Measurements from ENCODE around the gene FRG2B.
"Not testable (repeated sequence)": the region's sequence is repeated elsewhere in the genome, so short reads cannot be mapped to it uniquely, and the experiment has no call there.

Gene FRG2B

DNA sequence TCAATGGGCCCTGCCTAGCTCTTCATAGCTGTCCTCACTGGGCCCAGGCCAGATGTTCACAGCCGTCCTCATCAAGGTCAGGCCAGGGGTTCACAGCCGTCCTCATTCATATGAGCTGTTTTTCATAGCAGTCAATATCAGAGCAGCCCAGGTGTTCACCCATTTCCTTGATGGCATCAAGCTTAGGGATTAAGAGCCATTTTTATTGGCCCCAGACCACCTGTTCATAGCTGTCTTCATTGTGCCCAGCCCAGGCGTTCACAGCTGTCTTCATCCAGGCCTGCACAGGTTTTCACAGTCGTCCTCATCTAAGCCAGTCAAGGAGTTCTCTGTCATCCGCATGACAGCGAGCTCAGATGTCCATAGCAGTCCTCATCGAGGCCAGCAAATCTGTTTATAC is 9.4 kb downstream of the FRG2B start:
- Histone ChIP-seq H3K4me1 (ENCODE audit: control insufficient read depth, insufficient read depth, low read length) (no peaks in the 10 kb centered on the region), H3K9ac (ENCODE audit: low read length) (no peak overlapping the region), H3K27me3 (ENCODE audit: control insufficient read depth, insufficient read depth, low read length) (no peaks in the 10 kb centered on the region), H3K27ac (ENCODE audit: low read depth, low read length) (no peak overlapping the region), H3K4me3 (ENCODE audit: low read length) (no peak overlapping the region), H3K36me3 (ENCODE audit: control insufficient read depth, insufficient read depth, low read length) (no peaks in the 10 kb centered on the region)

- Histone ChIP-seq H3K27me3 (ENCODE audit: control insufficient read depth, insufficient read depth, low read length) (no peaks in the 10 kb centered on the region), H3K9ac (ENCODE audit: low read length) (no peak overlapping the region), H3K36me3 (ENCODE audit: control insufficient read depth, insufficient read depth, low read length) (no peaks in the 10 kb centered on the region), H3K27ac (ENCODE audit: low read depth, low read length) (no peak overlapping the region), H3K4me1 (ENCODE audit: control insufficient read depth, insufficient read depth, low read length) (no peaks in the 10 kb centered on the region), H3K4me3 (ENCODE audit: low read length) (no peak overlapping the region)
These were observed 10.0 kb downstream of the FRG2B start for GRCh38 chr10:133616371-133617130.

DNA sequence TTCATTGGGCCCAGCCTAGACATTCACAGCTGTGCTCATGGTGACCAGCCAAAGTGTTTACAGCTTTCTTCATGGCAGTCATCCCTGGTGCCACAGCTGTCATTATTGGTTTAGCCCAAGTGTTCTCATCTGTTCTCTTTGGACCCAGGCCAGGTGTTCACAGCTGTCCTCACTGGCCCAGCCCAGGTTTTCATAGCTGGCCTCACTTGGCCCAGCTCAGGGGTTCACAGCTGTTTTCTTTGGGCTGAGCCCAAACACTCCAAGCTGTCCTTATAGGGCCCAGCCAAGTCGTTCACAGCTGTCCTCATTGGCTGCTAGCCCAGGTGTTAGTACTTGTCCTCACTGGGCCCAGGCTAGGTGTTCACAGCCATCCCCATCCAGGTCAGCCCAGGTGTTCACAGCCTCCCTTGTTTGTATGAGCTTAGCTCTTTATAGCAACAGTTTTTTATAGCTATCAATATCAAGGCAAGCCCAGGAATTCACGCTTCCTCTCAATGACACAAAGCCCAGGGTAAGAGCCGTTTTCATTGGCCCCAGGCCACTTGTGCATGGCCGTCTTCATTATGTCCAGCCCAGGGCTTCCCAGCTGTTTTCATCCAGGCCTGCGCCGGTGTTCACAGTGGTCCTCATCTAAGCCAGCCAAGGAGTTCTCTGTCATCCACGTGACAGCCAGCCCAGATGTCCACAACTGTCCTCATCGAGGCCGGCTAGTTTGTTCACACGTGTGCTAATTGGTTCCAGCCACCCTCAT is 11.6 kb downstream of the FRG2B start:
- Histone ChIP-seq H3K4me3 (ENCODE audit: low read length) (no peak overlapping the region), H3K36me3 (ENCODE audit: control insufficient read depth, insufficient read depth, low read length) (no peaks in the 10 kb centered on the region), H3K9ac (ENCODE audit: low read length) (no peak overlapping the region), H3K27me3 (ENCODE audit: control insufficient read depth, insufficient read depth, low read length) (no peaks in the 10 kb centered on the region), H3K4me1 (ENCODE audit: control insufficient read depth, insufficient read depth, low read length) (no peaks in the 10 kb centered on the region), H3K27ac (ENCODE audit: low read depth, low read length) (no peak overlapping the region)

DNA sequence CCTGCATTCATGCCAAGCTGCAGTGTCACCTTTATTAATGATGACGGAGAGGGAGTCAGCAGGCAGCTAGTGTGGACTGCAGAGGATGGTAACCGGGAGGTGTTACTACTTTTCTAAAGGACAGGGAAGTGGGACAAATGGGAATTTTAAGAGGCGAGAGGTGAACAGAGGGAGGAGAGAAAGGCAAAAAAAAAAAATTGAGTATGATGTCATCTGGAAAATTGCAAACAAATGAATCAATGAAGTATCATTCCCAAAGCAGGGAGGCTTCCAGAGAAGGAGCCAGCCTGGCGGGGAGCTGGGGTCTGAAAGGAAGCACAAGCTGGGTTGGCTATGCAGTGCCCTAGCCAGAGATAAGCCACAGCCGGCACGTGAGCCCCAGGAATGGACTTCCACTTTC is 12.9 kb downstream of the FRG2B start:
- Histone ChIP-seq H3K4me1 (ENCODE audit: control insufficient read depth, insufficient read depth, low read length) (no peaks in the 10 kb centered on the region), H3K36me3 (ENCODE audit: control insufficient read depth, insufficient read depth, low read length) (no peaks in the 10 kb centered on the region), H3K9ac (ENCODE audit: low read length) (no peak overlapping the region), H3K4me3 (ENCODE audit: low read length) (no peak overlapping the region), H3K27me3 (ENCODE audit: control insufficient read depth, insufficient read depth, low read length) (no peaks in the 10 kb centered on the region), H3K27ac (ENCODE audit: low read depth, low read length) (no peak overlapping the region)

GRCh38 chr10:133611079-133611478 is 15.5 kb downstream of the FRG2B start:
- H3K27ac ChIP-seq (ENCODE audit: low read depth, low read length): no peak overlapping the region
- no peak overlapping the region for H3K4me3 ChIP-seq (ENCODE audit: low read length)
- no peaks in the 10 kb centered on the region for H3K36me3 ChIP-seq (ENCODE audit: control insufficient read depth, insufficient read depth, low read length)
- no peaks in the 10 kb centered on the region for H3K27me3 ChIP-seq (ENCODE audit: control insufficient read depth, insufficient read depth, low read length)
- no peak overlapping the region for H3K9ac ChIP-seq (ENCODE audit: low read length)
- no peaks in the 10 kb centered on the region for H3K4me1 ChIP-seq (ENCODE audit: control insufficient read depth, insufficient read depth, low read length)

DNA sequence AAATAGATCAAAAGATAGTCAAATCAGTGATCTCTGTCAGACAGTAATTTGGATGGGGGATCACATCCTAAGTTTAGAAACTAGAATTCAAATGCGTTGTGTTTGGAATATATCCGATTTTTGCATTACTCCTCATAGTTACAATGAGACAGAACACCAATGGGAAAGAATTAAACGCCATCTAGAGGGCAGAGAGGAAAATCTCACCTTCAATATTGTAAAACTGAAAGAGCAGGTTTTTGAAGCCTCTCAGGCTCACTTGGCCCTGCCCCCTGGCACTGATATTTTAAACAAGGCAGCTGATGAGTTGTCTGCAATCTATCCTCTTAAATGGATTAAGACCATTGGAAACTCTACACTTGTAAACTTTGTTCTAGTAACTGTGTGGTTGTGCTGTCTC is 17.7 kb downstream of the FRG2B start:
- Histone ChIP-seq H3K27me3 (ENCODE audit: control insufficient read depth, insufficient read depth, low read length) (no peaks in the 10 kb centered on the region), H3K4me3 (ENCODE audit: low read length) (no peak overlapping the region), H3K27ac (ENCODE audit: low read depth, low read length) (no peak overlapping the region), H3K9ac (ENCODE audit: low read length) (no peak overlapping the region), H3K36me3 (ENCODE audit: control insufficient read depth, insufficient read depth, low read length) (no peaks in the 10 kb centered on the region), H3K4me1 (ENCODE audit: control insufficient read depth, insufficient read depth, low read length) (no peaks in the 10 kb centered on the region)

DNA sequence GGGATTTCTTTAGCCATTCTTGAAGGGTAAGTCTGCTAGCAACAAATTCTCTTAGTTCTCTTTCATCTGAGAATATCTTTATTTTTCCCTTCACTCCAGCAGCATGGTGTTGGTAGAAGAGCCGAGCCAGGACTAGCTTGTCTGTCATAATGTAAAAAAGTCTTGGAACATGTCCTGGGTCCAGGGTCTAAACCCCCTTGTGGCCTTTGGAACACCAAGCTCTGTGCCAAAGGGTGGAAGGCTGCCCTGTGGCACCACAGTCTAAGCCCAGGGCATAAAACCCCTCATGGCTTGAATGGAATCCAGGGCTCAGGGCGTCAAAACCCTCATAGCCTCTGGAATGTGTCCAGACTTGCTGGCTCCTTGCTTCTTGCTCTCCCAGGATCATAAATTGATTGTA is 23.2 kb downstream of the FRG2B start:
- not testable (repeated sequence) for H3K36me3 ChIP-seq (ENCODE audit: control insufficient read depth, insufficient read depth, low read length); H3K4me1 ChIP-seq (ENCODE audit: control insufficient read depth, insufficient read depth, low read length); H3K9ac ChIP-seq (ENCODE audit: low read length); H3K4me3 ChIP-seq (ENCODE audit: low read length); H3K27me3 ChIP-seq (ENCODE audit: control insufficient read depth, insufficient read depth, low read length); H3K27ac ChIP-seq (ENCODE audit: low read depth, low read length)

DNA sequence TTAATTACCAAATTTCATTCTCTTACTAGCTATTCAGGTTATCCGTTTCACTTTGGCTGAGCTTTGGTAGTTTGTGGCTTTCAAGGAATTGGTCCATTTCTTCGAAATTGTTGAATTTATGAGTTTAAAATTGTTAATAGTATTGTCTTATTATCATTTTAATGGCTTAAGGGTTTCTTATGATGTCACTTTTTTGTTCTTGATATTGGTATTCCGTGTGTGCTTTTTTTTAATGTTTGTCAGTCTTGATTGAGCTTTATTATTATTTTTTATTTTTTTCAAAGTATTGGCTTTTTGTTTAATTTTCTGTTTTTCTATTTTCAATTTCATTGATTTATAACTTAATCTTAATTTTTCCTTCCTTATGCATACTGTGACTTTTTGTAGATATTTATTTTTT is 25.9 kb downstream of the FRG2B start:
- Histone ChIP-seq H3K4me3 (ENCODE audit: low read length) (no peak overlapping the region), H3K27me3 (ENCODE audit: control insufficient read depth, insufficient read depth, low read length) (no peaks in the 10 kb centered on the region), H3K9ac (ENCODE audit: low read length) (no peak overlapping the region), H3K27ac (ENCODE audit: low read depth, low read length) (no peak overlapping the region), H3K4me1 (ENCODE audit: control insufficient read depth, insufficient read depth, low read length) (no peaks in the 10 kb centered on the region), H3K36me3 (ENCODE audit: control insufficient read depth, insufficient read depth, low read length) (no peaks in the 10 kb centered on the region)

GRCh38 chr10:133599869-133600268 is 26.7 kb downstream of the FRG2B start:
- H3K4me1 ChIP-seq (ENCODE audit: control insufficient read depth, insufficient read depth, low read length); H3K9ac ChIP-seq (ENCODE audit: low read length); H3K4me3 ChIP-seq (ENCODE audit: low read length); H3K27me3 ChIP-seq (ENCODE audit: control insufficient read depth, insufficient read depth, low read length); H3K36me3 ChIP-seq (ENCODE audit: control insufficient read depth, insufficient read depth, low read length); H3K27ac ChIP-seq (ENCODE audit: low read depth, low read length): not testable (repeated sequence)

DNA sequence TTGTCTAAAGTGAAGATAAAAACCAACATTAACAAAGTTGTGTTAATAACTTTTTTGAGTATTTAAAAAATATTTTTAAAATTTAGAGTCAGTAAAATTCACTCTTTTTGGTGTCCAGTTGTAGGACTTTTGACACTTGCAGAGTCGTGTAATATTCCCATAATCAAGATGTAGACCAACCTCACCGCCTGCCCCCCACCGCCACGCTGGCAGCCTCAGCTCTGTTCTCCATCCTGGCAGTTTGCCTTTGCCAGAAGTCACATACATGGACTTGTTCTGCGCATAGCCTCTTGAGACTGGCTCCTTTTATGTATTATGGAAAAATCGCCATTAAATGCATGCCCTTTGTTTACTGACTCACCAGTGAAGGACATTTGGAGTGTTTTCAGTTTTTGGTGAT is 33.9 kb downstream of the FRG2B start:
- no peak overlapping the region for H3K9ac ChIP-seq (ENCODE audit: low read length)
- no peaks in the 10 kb centered on the region for H3K27me3 ChIP-seq (ENCODE audit: control insufficient read depth, insufficient read depth, low read length)
- no peaks in the 10 kb centered on the region for H3K36me3 ChIP-seq (ENCODE audit: control insufficient read depth, insufficient read depth, low read length)
- H3K4me1 ChIP-seq (ENCODE audit: control insufficient read depth, insufficient read depth, low read length): no peaks in the 10 kb centered on the region
- H3K4me3 ChIP-seq (ENCODE audit: low read length): no peak overlapping the region
- H3K27ac ChIP-seq (ENCODE audit: low read depth, low read length): no peak overlapping the region

DNA sequence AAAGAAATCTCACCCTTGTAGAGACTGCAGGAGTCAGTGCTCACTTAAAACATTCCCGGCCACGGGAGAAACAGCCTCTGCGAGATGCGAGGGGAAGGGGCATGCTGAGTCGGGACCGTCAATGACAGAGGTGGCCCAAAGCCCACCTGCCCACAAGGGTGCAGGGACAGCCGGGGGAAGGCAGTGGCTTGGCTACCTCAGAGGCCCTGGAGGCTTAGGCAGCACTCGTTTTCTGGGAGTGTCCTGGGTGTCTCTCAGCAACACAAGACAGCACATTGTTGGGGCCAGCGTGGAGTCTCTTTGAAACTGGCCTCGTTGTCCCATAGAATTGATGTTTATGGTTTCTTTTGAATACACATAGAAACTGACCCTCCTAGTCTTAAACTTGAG is 35.6 kb downstream of the FRG2B start:
- H3K4me1 ChIP-seq (ENCODE audit: control insufficient read depth, insufficient read depth, low read length): no peaks in the 10 kb centered on the region
- no peaks in the 10 kb centered on the region for H3K27me3 ChIP-seq (ENCODE audit: control insufficient read depth, insufficient read depth, low read length)
- no peaks in the 10 kb centered on the region for H3K36me3 ChIP-seq (ENCODE audit: control insufficient read depth, insufficient read depth, low read length)
- H3K4me3 ChIP-seq (ENCODE audit: low read length): no peak overlapping the region
- no peak overlapping the region for H3K27ac ChIP-seq (ENCODE audit: low read depth, low read length)
- H3K9ac ChIP-seq (ENCODE audit: low read length): no peak overlapping the region

DNA sequence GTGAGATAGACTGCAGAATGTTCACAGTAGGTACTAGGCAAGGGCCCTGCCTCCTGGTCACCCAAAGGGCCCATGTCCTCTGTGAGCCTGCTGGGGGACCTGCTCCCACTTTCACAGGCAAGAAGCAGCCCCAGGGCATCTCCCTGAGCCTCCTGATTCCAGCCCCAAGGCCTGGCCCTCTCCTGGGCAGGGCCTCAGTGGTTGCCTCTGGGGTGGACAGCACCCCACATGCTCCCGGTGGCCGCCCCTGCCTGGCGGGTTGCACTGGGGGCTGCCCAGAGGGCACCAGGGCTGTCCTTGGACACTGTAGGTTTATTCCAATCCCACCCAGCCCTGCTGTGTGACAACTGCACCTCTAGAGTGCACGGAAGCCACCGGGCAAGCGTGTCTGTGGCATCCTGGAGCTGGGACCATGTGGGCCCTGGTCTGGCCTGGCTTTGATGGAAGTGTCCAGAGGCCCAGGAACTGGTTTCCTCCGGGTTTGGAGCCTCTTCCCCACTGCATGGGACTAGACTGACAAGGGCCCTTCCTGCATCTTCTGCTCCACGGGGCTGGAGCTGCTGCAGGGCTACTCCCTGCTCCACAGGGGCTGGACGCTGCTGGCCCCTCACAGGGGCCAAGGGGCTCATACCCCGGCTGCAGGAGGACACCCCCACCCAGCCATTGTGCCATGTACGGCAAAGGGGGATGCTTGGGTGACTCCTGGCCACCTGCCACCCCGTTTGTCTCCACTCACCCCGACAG is 36.2 kb downstream of the FRG2B start:
- no peak overlapping the region for H3K9ac ChIP-seq (ENCODE audit: low read length)
- H3K4me3 ChIP-seq (ENCODE audit: low read length): no peak overlapping the region
- no peak overlapping the region for H3K27ac ChIP-seq (ENCODE audit: low read depth, low read length)
- no peaks in the 10 kb centered on the region for H3K27me3 ChIP-seq (ENCODE audit: control insufficient read depth, insufficient read depth, low read length)
- H3K4me1 ChIP-seq (ENCODE audit: control insufficient read depth, insufficient read depth, low read length): no peaks in the 10 kb centered on the region
- H3K36me3 ChIP-seq (ENCODE audit: control insufficient read depth, insufficient read depth, low read length): no peaks in the 10 kb centered on the region
